Suppressor macrophage treated with lipopolysaccharide for 4 hours (primary cell): Measurements from ENCODE around the gene DCP2.
"Not testable (repeated sequence)": the region's sequence is repeated elsewhere in the genome, so short reads cannot be mapped to it uniquely, and the experiment has no call there.

Source experiments
- DNase-seq: peaks from one replicate; pipeline ENCODE4 v3.0.0-alpha.2; 2020

The DCP2 gene

GRCh38 chr5:112976432-112977309 lies at the start of gene DCP2:
TSS of gene DCP2 (plus strand) at chr5:112976798. CDS start at chr5:112976934, 136 bp downstream.
- peak; percentile 98 for DNase-seq

DNA sequence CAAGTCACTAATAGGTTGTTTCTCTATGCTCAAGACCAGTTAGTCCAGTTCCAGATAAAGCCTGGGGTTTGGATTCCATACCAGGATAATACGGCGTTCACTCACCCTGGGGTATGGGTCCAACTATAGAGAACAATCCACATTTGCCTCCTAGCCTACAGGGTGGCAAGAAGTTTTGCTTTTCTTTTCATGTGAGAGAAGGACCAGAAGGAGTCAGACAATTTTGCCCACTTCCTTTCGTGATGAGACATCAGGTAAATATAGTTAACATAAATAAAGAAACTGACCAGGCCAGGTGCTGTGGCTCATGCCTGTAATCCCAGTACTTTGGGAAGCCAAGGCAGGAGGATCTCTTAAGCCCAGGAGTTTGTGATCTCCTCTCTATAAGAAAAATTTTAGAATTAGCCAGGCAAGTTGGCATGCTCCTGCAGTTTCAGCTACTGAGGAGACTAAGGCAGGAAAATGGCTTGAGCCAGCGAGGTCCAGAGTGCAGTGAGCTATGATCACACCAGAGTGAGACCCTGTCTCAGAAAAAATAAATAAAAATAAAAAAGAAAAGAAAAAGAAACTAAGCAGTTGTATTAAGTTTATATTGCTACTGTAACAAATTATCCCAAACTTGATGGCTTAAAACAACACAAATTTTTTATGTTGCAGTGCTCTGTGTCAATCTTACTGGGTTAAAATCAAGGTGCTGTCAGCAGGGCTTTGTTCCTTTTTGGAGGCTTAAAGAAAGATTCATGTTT lies 47.1 kb upstream of the DCP2 start:
- peak; percentile 15 for DNase-seq

DNA sequence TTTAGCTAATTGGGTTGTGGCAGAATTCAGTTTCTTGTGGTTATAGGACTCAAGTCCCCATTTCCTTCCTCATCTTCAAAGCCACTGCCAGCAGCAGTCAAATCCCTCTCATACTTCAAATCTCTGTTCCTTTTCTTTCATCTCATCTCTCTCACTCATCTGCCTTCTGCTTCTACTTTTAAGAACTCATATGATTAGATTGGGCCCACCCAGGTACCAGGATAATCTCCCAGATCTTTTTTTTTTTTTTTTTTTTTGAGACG lies 46.6 kb upstream of the DCP2 start:
- peak; percentile 42 for DNase-seq

GRCh38 chr5:112931473-112931872 lies 45.1 kb upstream of the DCP2 start:
- DNase-seq: peak; percentile 10

DNA sequence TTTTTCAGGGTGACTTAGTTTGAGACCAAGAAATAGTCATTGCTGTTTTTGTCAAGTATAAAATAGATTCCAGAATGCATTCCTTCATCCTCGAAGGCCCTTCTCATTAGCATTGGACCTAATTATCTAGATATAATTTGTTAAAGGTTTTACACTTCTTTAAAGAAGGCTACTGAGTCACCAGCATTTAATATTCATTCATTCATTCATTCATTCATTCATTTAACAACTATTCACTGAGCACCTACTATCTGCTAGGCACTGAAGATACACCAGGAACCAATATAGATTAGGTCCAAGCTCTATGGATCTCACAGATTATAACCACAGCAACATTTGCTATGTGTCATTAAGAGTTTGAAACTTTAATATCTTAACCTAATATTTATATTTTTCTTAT lies 43.5 kb upstream of the DCP2 start:
- DNase-seq: no peak

DNA sequence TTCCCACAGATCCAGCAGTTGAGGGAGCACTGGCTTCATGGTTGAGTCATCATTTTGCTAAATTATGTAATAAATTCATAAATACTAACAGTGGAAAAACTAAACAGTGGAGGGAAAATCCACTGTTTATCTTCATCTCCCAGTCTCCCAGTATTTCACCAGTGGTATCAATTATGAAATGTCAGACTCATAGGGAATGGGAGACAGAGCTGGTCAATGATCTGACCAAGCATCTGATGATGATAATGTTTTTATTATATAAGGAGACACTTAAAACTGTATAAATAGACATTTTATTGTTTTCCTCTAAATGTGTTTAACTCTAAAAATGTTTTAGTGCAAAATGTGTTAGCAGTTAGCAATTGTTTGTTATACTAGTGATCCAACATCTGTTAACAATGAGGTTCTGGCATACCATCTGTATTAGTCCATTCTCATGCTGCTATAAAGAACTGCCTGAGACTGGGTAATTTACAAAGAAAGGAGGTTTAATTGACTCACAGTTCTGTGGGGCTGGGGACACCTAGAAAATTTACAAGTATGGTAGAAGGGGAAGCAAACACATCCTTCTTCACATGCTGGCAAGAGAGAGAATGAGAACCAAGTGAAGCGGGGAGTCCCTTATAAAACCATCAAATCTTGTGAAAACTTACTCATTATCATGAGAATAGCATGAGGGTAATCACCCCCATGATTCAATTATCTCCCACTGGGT lies 42.8 kb upstream of the DCP2 start:
- DNase-seq: peak; percentile 25

- DNase-seq: no peak
These were observed 42.3 kb upstream of the DCP2 start for GRCh38 chr5:112934366-112934663.

DNA sequence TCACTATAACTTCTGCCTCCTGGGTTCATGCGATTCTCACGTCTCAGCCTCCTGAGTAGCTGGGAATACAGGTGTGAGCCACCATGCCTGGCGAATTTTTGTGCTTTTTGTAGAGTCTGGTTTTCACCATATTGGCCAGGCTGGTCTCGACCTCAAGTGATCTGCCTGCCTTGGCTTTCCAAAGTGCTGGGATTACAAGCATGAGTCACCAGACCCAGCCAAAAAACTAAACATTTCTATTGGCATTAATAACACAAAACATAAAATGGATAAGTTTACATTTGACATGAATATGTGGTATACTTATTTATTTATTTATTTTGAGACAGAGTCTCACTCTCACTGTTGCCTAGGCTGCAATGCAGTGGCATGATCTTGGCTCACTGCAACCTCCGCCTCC lies 40.9 kb upstream of the DCP2 start:
- no peak for DNase-seq

DNA sequence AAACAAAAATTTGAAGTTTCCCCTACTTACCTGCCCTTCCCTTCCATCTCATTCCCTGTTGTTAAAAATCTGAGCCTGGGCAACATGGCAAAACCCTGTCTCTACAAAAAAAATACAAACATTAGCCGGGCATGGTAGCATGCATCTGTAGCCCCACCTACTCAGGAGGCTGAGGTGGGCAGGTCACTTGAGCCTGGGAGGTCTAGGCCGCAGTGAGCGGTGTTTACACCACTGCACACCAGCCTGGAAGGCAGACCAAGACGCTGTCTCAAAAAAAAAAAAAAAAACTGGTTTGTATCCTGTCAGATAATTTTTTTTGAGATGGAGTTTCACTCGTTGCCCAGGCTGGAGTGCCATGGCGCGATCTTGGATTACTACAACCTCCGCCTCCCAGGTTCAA lies 38.3 kb upstream of the DCP2 start:
- DNase-seq: no peak

DNA sequence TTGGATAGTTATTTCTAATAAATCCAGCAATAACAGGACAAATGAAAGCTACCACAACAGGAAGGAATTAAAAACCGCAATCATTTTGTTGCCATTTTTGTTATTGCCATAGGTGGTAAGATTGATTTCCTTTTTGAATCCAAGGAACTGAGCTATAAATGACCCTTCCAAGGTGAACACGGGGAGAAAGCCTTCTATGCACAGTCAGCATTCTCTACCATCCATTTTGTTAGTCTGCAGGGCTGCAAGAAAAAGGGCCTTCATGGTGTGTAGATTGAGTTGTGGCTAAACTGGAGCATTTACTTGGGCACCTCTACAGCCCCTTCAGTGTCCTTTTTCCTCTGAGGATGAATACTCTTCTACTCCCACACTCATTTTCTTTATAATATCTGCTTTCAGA lies 35.9 kb upstream of the DCP2 start:
- no peak for DNase-seq

DNA sequence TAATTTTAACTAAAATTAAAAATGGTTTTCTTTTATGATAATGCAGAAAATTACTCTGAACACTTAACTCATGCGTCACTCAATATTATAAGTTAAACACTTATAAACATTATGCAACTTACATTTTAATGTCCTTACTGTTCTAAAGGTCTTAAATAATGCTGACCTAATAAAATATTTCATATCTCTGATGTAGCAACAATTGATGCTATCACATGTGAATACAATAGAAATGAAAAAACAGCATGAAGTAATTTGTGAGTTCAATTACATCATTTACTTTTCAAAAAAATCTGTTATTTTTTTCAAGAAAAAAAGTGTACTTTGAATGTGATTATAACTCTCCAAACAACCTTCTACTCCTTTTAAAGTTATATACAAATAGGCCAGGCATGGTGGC lies 28.1 kb upstream of the DCP2 start:
- DNase-seq: no peak

- no peak for DNase-seq
These were observed 25.4 kb upstream of the DCP2 start for GRCh38 chr5:112951124-112951702.

GRCh38 chr5:112956606-112957005 lies 20.0 kb upstream of the DCP2 start:
- no peak for DNase-seq

DNA sequence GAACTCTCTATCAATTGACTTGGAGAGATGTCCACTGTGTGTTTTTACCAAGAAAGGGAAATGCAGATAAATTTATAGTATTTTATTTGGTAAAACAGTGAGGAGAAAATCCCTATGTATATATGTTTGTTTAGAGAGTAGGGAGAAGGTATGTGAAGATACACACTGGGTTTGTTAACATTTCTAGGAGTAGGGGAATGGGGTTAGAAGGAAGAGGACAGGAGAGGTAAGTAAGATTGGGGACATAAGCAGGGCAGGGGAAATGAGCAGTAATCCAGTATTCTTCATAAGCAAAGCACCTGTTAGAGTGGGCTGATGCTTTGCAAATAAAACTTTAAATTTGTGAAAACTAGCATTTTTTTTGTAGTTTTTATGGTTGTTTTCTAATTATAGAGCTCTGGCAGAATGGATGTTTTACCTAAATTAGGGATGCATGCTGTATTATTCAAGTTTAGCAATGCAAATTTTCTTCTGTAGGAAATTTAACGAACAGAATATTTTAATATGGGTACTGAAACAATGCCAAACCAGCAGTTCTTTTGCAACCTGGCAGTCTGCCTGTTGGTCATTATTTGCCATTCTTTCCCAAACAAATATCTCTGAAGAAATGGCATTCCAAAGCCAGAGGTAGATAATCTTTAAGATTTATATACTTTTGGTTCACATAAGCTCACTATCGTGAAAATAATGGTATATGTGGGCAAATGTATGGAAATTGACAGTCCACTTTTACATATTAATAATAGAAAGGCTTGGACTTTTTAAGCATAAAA lies 19.4 kb upstream of the DCP2 start:
- DNase-seq: no peak

GRCh38 chr5:112958093-112959088 lies 18.2 kb upstream of the DCP2 start:
- DNase-seq: peak; percentile 81

DNA sequence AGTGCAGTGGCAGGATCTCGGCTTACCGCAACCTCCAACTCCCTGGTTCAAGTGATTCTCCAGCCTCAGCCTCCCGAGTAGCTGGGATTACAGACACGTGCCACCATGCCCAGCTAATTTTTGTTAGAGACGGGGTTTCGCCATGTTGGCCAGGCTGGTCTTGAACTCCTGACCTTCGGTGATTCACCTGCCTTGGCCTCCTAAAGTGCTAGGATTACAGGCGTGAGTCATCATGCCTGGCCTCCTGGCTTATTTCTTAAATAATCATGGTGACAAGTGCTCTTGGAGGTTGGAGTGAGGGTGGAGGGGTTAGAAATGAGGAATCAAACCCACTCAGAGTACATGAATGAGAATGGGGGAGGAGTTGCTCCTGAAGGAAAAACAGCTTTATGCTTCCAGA lies 16.7 kb upstream of the DCP2 start:
- DNase-seq: peak; percentile 50

DNA sequence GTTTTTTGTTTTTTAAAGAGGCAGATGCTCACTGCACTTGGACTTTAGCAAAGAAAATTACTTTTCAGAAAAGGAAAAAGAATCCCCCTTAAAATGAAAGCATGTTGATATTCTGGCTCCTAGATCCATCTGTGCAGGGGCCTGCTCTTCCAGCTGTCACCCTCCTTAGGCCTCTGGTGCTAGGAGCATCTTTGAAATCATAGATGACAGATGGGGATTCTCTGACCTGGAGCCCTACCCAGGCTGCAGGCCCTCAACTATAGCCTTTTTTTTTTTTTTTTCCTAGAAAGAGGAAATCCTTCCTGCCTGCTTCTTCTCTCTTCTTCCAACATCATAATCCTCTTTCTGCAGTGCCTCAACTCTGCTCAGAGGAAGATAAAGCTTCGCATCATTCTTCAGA lies 16.3 kb upstream of the DCP2 start:
- no peak for DNase-seq

- no peak for DNase-seq
These were observed 15.6 kb upstream of the DCP2 start for GRCh38 chr5:112960863-112961504.

- DNase-seq: not testable (repeated sequence)
These were observed 13.2 kb upstream of the DCP2 start for GRCh38 chr5:112963374-112963733.

DNA sequence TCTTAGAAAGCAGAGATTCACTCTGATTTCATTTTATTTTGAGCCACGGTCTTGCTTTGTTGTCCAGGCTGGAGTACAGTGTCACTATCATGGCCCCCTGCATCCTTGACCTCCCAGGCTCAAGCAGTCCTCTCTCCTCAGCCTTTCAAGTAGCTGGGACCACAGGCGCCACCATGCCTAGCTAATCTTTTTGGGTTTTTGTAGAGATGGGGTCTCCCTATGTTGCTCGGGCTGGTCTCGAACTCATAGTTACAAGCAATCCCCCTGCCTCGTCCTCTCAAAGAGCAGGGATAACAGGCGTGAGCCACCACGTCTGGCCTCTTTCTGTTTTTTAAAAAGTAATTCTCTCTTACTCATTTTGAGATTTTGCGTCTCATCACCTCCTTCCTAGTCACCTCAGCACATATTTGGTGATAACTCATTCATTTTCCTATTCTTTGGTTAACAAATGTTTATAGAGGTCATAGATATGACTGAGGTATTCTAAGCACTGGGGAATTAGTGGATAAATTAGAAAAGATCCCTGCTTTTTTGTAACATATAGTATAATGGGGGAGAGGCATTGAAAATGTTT lies 10.8 kb upstream of the DCP2 start:
- DNase-seq: no peak
